ENCODE results near the gene MCC.

MCC gene

GRCh38 chr5:113271015-113271414, 217.2 kb downstream of the MCC start:
- no peak for DNase-seq (ENCODE audit: low spot score)

- DNase-seq (ENCODE audit: low spot score), result no peak
Observed at GRCh38 chr5:113270086-113270485, 218.2 kb downstream of the MCC start.

GRCh38 chr5:113269023-113269997, 218.9 kb downstream of the MCC start:
- no peak for DNase-seq (ENCODE audit: low spot score)

GRCh38 chr5:113268232-113268631, 220.0 kb downstream of the MCC start:
- no peak for DNase-seq (ENCODE audit: low spot score)

GRCh38 chr5:113267361-113267900, 220.8 kb downstream of the MCC start:
- no peak for DNase-seq (ENCODE audit: low spot score)

- DNase-seq (ENCODE audit: low spot score), result no peak
Observed at GRCh38 chr5:113266913-113267227, 221.4 kb downstream of the MCC start.

GRCh38 chr5:113266227-113266912, 221.9 kb downstream of the MCC start:
- DNase-seq (ENCODE audit: low spot score), result no peak

- no peak for DNase-seq (ENCODE audit: low spot score)
Observed at GRCh38 chr5:113265190-113265589, 223.1 kb downstream of the MCC start.

GRCh38 chr5:113264046-113264445, 224.2 kb downstream of the MCC start:
- DNase-seq (ENCODE audit: low spot score), result no peak

- no peak for DNase-seq (ENCODE audit: low spot score)
Observed at GRCh38 chr5:113263545-113263944, 224.7 kb downstream of the MCC start.

- DNase-seq (ENCODE audit: low spot score), result no peak
Observed at GRCh38 chr5:113262674-113263073, 225.6 kb downstream of the MCC start.

GRCh38 chr5:113259034-113259433, 229.2 kb downstream of the MCC start:
- no peak for DNase-seq (ENCODE audit: low spot score)

- DNase-seq (ENCODE audit: low spot score), result no peak
Observed at GRCh38 chr5:113257545-113257944, 230.7 kb downstream of the MCC start.

GRCh38 chr5:113256671-113257452, 231.4 kb downstream of the MCC start:
- no peak for DNase-seq (ENCODE audit: low spot score)

GRCh38 chr5:113255579-113256386, 232.5 kb downstream of the MCC start:
- DNase-seq (ENCODE audit: low spot score), result no peak

- no peak for DNase-seq (ENCODE audit: low spot score)
Observed at GRCh38 chr5:113255105-113255504, 233.1 kb downstream of the MCC start.

- DNase-seq (ENCODE audit: low spot score), result no peak
Observed at GRCh38 chr5:113253037-113253436, 235.2 kb downstream of the MCC start.

GRCh38 chr5:113252066-113252465, 236.2 kb downstream of the MCC start:
- DNase-seq (ENCODE audit: low spot score), result no peak

- peak; percentile 32 for DNase-seq (ENCODE audit: low spot score)
Observed at GRCh38 chr5:113250341-113250953, 237.8 kb downstream of the MCC start.

- DNase-seq (ENCODE audit: low spot score), result no peak
Observed at GRCh38 chr5:113249206-113249605, 239.0 kb downstream of the MCC start.

- DNase-seq (ENCODE audit: low spot score), result peak; percentile 41
Observed at GRCh38 chr5:113246361-113246870, 241.8 kb downstream of the MCC start.
